Type B pancreatic cell (in vitro differentiated cells): Measurements from ENCODE around the gene CCDC117. TPM values are rescaled to one million over a fixed set of nuclear protein-coding genes. Genes with fewer than 3 reads are reported as not detected.

Source experiments
- DNase-seq: peaks from one replicate; pipeline ENCODE4 v3.0.0; 2021; ENCODE audit warnings: mixed read lengths; ENCODE audit not compliant: unreplicated experiment; ENCODE audit errors: extremely low spot score
- H3K27ac Mint-ChIP-seq: 2 replicates; pipeline ENCODE4 v1.8.0; 2021; ENCODE audit warnings: mild to moderate bottlenecking, mixed read lengths
- H3K27me3 Mint-ChIP-seq: 2 replicates; pipeline ENCODE4 v1.8.0; 2021; ENCODE audit warnings: mixed read lengths
- H3K36me3 Mint-ChIP-seq: 2 replicates; pipeline ENCODE4 v1.8.0; 2021; ENCODE audit warnings: mixed read lengths
- H3K4me1 Mint-ChIP-seq: one replicate; pipeline ENCODE4 v1.8.0; 2021; ENCODE audit warnings: mixed read lengths; ENCODE audit not compliant: unreplicated experiment
- H3K4me3 Mint-ChIP-seq: 2 replicates; pipeline ENCODE4 v1.8.0; 2021; ENCODE audit warnings: mild to moderate bottlenecking, mixed read lengths
- H3K9me3 Mint-ChIP-seq: 2 replicates; pipeline ENCODE4 v1.8.0; 2021; ENCODE audit warnings: mixed read lengths
- CTCF ChIP-seq: fragments of 200-600 bp; sonication (generic); conservative IDR thresholded peaks from 2 replicates; pipeline ENCODE4 v1.5.0; 2021; ENCODE audit warnings: antibody characterized with exemption, mild to moderate bottlenecking
- total RNA-seq: library from RNA; stranded (reverse); gene quantifications from 2 replicates; pipeline ENCODE4 v1.2.1, GENCODE V29; 2021; ENCODE audit warnings: low replicate concordance

CCDC117 gene
- total RNA-seq, 1 donor from 2014 or later: 40.8 TPM

GRCh38 chr22:28833276-28833923 lies 60.9 kb downstream of the CCDC117 start:
- Mint-ChIP-seq H3K4me1 (peaks cover 11% of the 10 kb centered on the region), H3K27ac (no peak overlapping the region), H3K4me3 (no peak overlapping the region), H3K27me3 (no peaks in the 10 kb centered on the region), H3K36me3 (peaks cover 7% of the 10 kb centered on the region), H3K9me3 (no peaks in the 10 kb centered on the region)
- TF ChIP-seq CTCF: no peak
- DNase-seq: no peak

GRCh38 chr22:28835630-28836189 lies 63.2 kb downstream of the CCDC117 start:
- H3K27ac Mint-ChIP-seq: no peak overlapping the region

GRCh38 chr22:28837640-28838039 lies 65.1 kb downstream of the CCDC117 start:
- no peak for TF ChIP-seq CTCF
- H3K27me3 Mint-ChIP-seq: no peaks in the 10 kb centered on the region
- peaks cover 6% of the 10 kb centered on the region for H3K36me3 Mint-ChIP-seq
- H3K4me1 Mint-ChIP-seq: no peaks in the 10 kb centered on the region
- no peak for DNase-seq
- no peaks in the 10 kb centered on the region for H3K9me3 Mint-ChIP-seq
- no peak overlapping the region for H3K27ac Mint-ChIP-seq
- no peak overlapping the region for H3K4me3 Mint-ChIP-seq

More at GRCh38 chr22:28835630-28836189, 63.2 kb downstream of the CCDC117 start:
- H3K4me3 Mint-ChIP-seq: no peak overlapping the region
- H3K4me1 Mint-ChIP-seq: peaks cover 4% of the 10 kb centered on the region
- TF ChIP-seq CTCF: no peak
- no peaks in the 10 kb centered on the region for H3K9me3 Mint-ChIP-seq
- no peak for DNase-seq
- peaks cover 7% of the 10 kb centered on the region for H3K36me3 Mint-ChIP-seq
- H3K27me3 Mint-ChIP-seq: no peaks in the 10 kb centered on the region

Other genes starting within 250 kb of the CCDC117 start
- 19.2 and 59.2 TPM in 2 replicates for gene TTC28, start 92.9 kb upstream of the CCDC117 start, total RNA-seq
- 18.8 and 34.1 TPM in 2 replicates for gene CHEK2, start 30.9 kb upstream of the CCDC117 start, total RNA-seq
- 11.4 and 13.5 TPM in 2 replicates for gene HSCB, start 30.7 kb upstream of the CCDC117 start, total RNA-seq
- 127 and 170 TPM in 2 replicates for gene XBP1, start 27.9 kb downstream of the CCDC117 start, total RNA-seq
- 17.9 and 23.1 TPM in 2 replicates for gene ZNRF3, start 110.9 kb downstream of the CCDC117 start, total RNA-seq